H1 (cell line): ENCODE data around the gene CDNF.

Experiments
- CTCF ChIP-seq, 3 experiments: IDR thresholded peaks; 1 replicate in 2 of 3; 2 replicates in 1 of 3; pipeline versions ENCODE4 v1.5.1 to v1.6.1; 2011; ENCODE audit warnings: low read length in 3 of 3, mild to moderate bottlenecking in 3 of 3, inconsistent platforms in 2 of 3, low read depth in 1 of 3, moderate library complexity in 1 of 3; ENCODE audit not compliant: insufficient read depth in 1 of 3; ENCODE audit errors: control extremely low read depth in 1 of 3
- MAX ChIP-seq: IDR thresholded peaks from 2 replicates; pipeline ENCODE4 v1.6.1; 2012; ENCODE audit warnings: inconsistent platforms
- NANOG ChIP-seq: IDR thresholded peaks from 2 replicates; pipeline ENCODE4 v1.6.1; 2011; ENCODE audit warnings: low read length, low read depth, mild to moderate bottlenecking, inconsistent platforms; ENCODE audit not compliant: insufficient read depth, poor library complexity, severe bottlenecking
- POLR2A ChIP-seq, 2 experiments: IDR thresholded peaks; 1 replicate in 1 of 2; 2 replicates in 1 of 2; pipeline ENCODE4 v1.6.1; 2011; ENCODE audit warnings: low read depth in 2 of 2, low read length in 2 of 2, mild to moderate bottlenecking in 2 of 2; ENCODE audit errors: control extremely low read depth in 1 of 2

GRCh38 chr10:14852236-14852635 lies 14.4 kb upstream of the CDNF start:
- TF ChIP-seq MAX (no peak), NANOG (no peak), POLR2A (IDR thresholded peaks at IDR 0.05; ENCODE audit: control extremely low read depth in 1 of 2, low read depth in 2 of 2, low read length in 2 of 2) (no peak), CTCF (IDR thresholded peaks at IDR 0.05; ENCODE audit: control extremely low read depth in 1 of 3, insufficient read depth in 1 of 3, low read depth in 1 of 3, low read length in 3 of 3) (no peak)
